ENCODE measurements around the gene HCFC1R1. TPM values are rescaled to one million over a fixed set of nuclear protein-coding genes. Genes with fewer than 3 reads are reported as not detected.
A peak's percentile ranks its signal among the peaks of the same experiment; 100 is the strongest.

Gene HCFC1R1
- polyA plus RNA-seq, 3 donors = 16.7 to 27.1 (median 19.9) TPM

- H4K20me1 ChIP-seq (ENCODE audit: insufficient read depth, low read length) = peaks cover 77% of the 10 kb centered on the region
- H2AFZ ChIP-seq (ENCODE audit: insufficient read depth, low read depth, low read length, poor library complexity, severe bottlenecking) = no peak overlapping the region
- peaks cover 26 to 27% of the 10 kb centered on the region in 2 donors for H3K36me3 Mint-ChIP-seq
- no peak overlapping the region for H3K27ac Mint-ChIP-seq
- intact Hi-C loops (cut with micrococcal nuclease) = loop anchor here in 1 of 2 donors (10.0 kb wide), 1 partner anchor 99 kb away; no protein-coding TSS in a partner anchor
- no peak overlapping the region for H3K4me2 ChIP-seq (replicated peaks; ENCODE audit: extremely low read depth, low read length, poor library complexity, severe bottlenecking)
- peaks cover 14 to 19% of the 10 kb centered on the region in 2 donors for H3K27me3 ChIP-seq (ENCODE audit: control insufficient read depth in 2 of 2, insufficient read depth in 2 of 2, low read length in 2 of 2)
- H3K36me3 ChIP-seq (replicated peaks in 1 of 2; ENCODE audit: control insufficient read depth in 1 of 2, insufficient read depth in 2 of 2, low read length in 2 of 2) = peaks cover 19 to 21% of the 10 kb centered on the region in 2 donors
- H3K9me3 Mint-ChIP-seq = peaks cover 0 to 18% (median 6%) of the 10 kb centered on the region in 7 donors
- no peak for DNase-seq
- H3K27me3 Mint-ChIP-seq (ENCODE audit: low read depth in 3 of 3) = peaks cover 19 to 25% (median 22%) of the 10 kb centered on the region in 3 donors
- H3K4me1 ChIP-seq (ENCODE audit: control insufficient read depth in 1 of 2, insufficient read depth in 2 of 2, low read length in 2 of 2) = peaks cover 62 to 69% of the 10 kb centered on the region in 2 donors
- no peak overlapping the region for H3K9ac ChIP-seq (ENCODE audit: insufficient read depth, low read length, poor library complexity, severe bottlenecking)
- 97% methylated on average over 14 of the region's 18 CpGs for WGBS (ENCODE audit: insufficient coverage)
- TF ChIP-seq CTCF (IDR thresholded peaks at IDR 0.05) = no peak
- peak overlapping the region; percentile 11 to 16 for H3K4me3 Mint-ChIP-seq
- no peak overlapping the region for H3K4me3 ChIP-seq (replicated peaks in 1 of 3; ENCODE audit: low read depth in 2 of 3, low read length in 3 of 3)
- H3K79me2 ChIP-seq (ENCODE audit: insufficient read depth, low read length) = no peaks in the 10 kb centered on the region
- H3K4me1 Mint-ChIP-seq = peaks cover 62% of the 10 kb centered on the region
- peaks cover 0 to 6% of the 10 kb centered on the region in 2 donors for H3K9me3 ChIP-seq (replicated peaks in 1 of 2; ENCODE audit: control insufficient read depth in 1 of 2, insufficient read depth in 1 of 2, low read length in 2 of 2)
- no peak overlapping the region for H3K27ac ChIP-seq (ENCODE audit: low read depth in 1 of 2, low read length in 2 of 2)
Observed at GRCh38 chr16:3025032-3026002, 1.6 kb upstream of the HCFC1R1 start.

GRCh38 chr16:3023415-3023668 lies 400 bp downstream of the HCFC1R1 start:
- peaks cover 57 to 65% of the 10 kb centered on the region in 2 donors for H3K4me1 ChIP-seq (ENCODE audit: control insufficient read depth in 1 of 2, insufficient read depth in 2 of 2, low read length in 2 of 2)
- Mint-ChIP-seq H3K4me1 (peaks cover 56% of the 10 kb centered on the region), H3K9me3 (peaks cover 0 to 8% (median 0%) of the 10 kb centered on the region in 7 donors), H3K36me3 (peaks cover 18 to 24% of the 10 kb centered on the region in 2 donors), H3K4me3 (peak overlapping the region; percentile 88 to 96), H3K27me3 (ENCODE audit: low read depth in 3 of 3) (peaks cover 15 to 20% (median 16%) of the 10 kb centered on the region in 3 donors), H3K27ac (peak overlapping the region; percentile 87 to 99 (median 94))
- H2AFZ ChIP-seq (ENCODE audit: insufficient read depth, low read depth, low read length, poor library complexity, severe bottlenecking) = peak overlapping the region; percentile 81
- peak overlapping the region; percentile 86 for H3K9ac ChIP-seq (ENCODE audit: insufficient read depth, low read length, poor library complexity, severe bottlenecking)
- peaks cover 69% of the 10 kb centered on the region for H4K20me1 ChIP-seq (ENCODE audit: insufficient read depth, low read length)
- peak overlapping the region; percentile 99 for H3K4me2 ChIP-seq (replicated peaks; ENCODE audit: extremely low read depth, low read length, poor library complexity, severe bottlenecking)
- DNase-seq = no peak
- H3K27me3 ChIP-seq (ENCODE audit: control insufficient read depth in 2 of 2, insufficient read depth in 2 of 2, low read length in 2 of 2) = peaks cover 0 to 9% of the 10 kb centered on the region in 2 donors
- TF ChIP-seq CTCF (IDR thresholded peaks at IDR 0.05) = no peak
- no peaks in the 10 kb centered on the region for H3K9me3 ChIP-seq (replicated peaks in 1 of 2; ENCODE audit: control insufficient read depth in 1 of 2, insufficient read depth in 1 of 2, low read length in 2 of 2)
- peak overlapping the region; percentile 34 to 96 for H3K27ac ChIP-seq (ENCODE audit: low read depth in 1 of 2, low read length in 2 of 2)
- H3K4me3 ChIP-seq (replicated peaks in 1 of 3; ENCODE audit: low read depth in 2 of 3, low read length in 3 of 3) = peak overlapping the region; percentile 44 to 91 (median 58)
- intact Hi-C loops (cut with micrococcal nuclease) = loop anchor here (2.0 to 10.0 kb wide), 5 partner anchors 17 to 1249 kb away; partner anchors contain the start of genes ELOB (in 1 of the 2), PAQR4 (in 1 of the 2) and TFAP4 (in 1 of the 2)
- WGBS (ENCODE audit: insufficient coverage) = 29% methylated on average over 3 of the region's 6 CpGs
- peaks cover 19 to 21% of the 10 kb centered on the region in 2 donors for H3K36me3 ChIP-seq (replicated peaks in 1 of 2; ENCODE audit: control insufficient read depth in 1 of 2, insufficient read depth in 2 of 2, low read length in 2 of 2)
- no peaks in the 10 kb centered on the region for H3K79me2 ChIP-seq (ENCODE audit: insufficient read depth, low read length)

All from CD14-positive monocyte (primary cell).